HK-2 (cell line): ENCODE data around the gene OR52E8.

Experiments used
- DNase-seq: peaks from one replicate; pipeline ENCODE4 v3.0.0-alpha.2; 2018; ENCODE audit not compliant: unreplicated experiment

Gene OR52E8

DNA sequence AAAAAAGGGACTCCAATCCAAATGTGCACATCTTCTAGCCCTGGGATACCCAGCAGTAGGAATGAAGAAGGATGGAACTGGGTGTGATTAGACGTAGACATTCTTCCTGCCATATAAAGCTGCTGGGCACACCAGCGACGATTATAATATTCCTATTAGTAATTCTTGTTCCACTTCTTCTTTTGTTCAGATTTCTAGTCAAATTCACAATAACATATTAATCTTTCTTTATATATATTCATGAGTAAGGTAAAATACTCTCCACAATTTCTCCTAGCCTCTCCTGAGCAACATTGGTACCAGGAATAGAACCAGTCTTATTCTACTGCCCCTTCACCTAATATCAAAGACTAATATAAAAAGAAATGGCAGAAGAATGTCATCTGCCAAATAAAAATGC is at the start of gene OR52E8:
TSS of gene OR52E8 (minus strand) at position 101 of the 400 bp plus-strand sequence. CDS start at position 101, 0 bp downstream.
- DNase-seq: no peak

DNA sequence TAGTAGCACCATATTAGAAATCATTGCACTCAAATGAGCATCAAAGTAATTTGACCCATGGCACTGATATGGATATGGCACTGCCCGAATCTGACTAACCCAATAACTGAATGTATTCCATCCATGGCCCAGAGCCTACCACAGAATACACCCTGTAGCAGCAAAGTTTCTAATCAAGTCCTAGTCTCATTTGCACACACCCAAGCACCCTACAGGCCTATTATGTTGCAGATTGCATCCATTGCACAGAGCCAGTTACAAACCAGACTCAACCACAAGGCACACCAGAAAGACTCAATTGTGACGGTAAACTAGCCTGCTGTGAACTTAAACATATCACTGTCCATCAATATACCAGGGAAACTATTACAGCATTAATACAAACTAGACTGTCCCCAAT is 42.0 kb upstream of the OR52E8 start:
- no peak for DNase-seq

DNA sequence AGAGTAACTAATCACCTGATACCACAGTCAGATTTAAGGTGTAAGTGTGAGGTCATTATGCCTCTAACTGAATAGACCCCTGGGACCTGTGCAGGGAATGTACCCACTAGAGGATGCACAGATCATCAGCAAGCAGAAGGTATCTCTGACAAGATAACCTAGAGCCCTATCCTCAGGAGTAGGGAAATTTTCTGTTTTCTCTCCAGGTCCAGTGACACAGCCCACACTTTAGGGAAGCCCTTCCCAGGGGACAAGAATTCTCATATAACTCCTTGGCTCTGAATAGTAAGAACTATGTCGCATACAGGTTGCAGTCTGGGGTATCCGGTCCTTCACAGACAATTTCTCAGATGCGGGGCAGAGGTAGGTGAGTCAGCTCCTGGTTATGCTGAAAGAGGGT is 35.4 kb upstream of the OR52E8 start, which contains the start of gene OR52E5:
TSS of gene OR52E5 (plus strand) at position 301 of the 400 bp plus-strand sequence. CDS start 7,569 bp downstream, outside the sequence.
- no peak for DNase-seq

DNA sequence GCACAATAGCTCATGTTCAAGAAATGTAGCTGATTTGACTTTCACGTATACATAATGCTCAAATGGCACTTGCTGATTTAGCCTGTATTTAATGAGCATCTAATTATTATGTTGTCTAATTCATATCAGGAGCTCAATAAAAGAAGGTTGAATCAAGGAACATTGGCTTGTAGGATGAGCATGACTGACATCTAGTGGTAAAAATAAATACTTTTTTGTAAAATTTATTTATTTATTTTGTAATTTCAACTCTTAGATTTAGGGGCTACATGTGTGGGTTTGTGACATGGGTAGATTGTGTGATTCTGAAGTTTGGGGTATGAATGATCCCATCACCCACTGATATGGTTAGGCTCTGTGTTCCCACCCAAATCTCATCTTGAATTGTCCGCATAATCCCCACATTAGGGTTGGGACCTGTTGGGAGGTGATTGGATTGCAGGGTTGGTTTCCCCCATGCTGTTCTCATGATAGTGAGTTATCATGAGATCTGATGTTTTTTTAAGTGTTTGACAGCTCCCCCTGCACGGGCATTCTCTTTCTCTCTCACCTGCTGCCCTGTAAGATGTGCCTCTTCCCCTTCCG is 33.8 kb upstream of the OR52E8 start:
- DNase-seq: no peak

DNA sequence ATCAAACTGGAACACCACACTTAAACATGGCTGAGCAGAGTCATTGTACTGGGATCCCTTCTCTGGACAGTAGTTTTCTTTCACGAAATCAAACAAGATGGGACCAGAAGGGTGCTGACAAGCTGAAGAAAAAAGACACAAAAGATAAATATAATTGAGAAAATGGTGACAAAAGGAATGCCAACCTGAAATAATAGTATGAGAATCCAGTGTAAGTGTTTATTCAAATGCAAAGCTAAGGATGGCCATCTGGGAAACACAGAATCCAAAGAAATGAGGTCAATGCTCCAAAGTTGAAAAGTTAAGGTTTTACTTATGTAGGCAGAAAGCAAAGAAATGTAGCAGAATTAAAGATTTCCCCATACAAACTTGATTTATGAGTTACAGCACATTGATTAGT is 30.2 kb upstream of the OR52E8 start:
- no peak for DNase-seq

DNA sequence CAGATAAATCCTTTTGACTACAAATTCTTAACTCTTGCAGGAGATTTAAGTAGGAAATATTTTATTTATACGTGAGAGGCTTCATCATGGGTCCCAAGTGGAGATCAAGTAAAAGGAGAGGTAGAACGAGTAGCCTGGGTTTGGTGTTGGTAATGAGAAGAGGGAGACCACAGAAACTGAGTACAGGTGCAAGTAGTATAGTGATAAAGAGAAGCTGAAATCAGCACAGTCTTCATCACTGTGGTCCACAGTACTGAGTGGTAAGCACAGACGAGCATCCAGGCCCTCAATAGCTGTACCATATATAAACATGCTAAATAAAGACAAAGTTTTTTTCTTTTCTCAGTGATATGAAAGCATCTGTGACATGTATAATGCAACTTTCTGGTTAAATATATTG is 29.7 kb upstream of the OR52E8 start:
- DNase-seq: no peak

DNA sequence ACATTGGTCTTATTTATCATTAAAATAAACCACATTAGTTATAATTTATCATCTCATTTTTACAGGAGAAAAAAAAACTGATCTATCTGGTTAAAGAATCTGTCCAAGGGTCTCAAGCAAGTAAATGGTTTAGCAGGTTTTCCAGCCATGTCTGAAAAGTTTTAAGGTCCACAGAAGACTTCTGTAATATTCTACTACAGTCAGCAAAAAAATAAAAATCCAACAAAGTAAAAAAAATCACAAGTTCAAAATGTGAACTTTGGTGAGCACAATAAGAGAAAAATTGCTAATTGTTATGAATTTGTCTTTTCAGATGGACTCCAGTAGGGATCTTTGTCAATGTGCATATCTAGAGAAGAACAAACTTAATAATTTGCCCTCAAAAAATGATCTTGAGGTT is 24.3 kb upstream of the OR52E8 start:
- DNase-seq: no peak

DNA sequence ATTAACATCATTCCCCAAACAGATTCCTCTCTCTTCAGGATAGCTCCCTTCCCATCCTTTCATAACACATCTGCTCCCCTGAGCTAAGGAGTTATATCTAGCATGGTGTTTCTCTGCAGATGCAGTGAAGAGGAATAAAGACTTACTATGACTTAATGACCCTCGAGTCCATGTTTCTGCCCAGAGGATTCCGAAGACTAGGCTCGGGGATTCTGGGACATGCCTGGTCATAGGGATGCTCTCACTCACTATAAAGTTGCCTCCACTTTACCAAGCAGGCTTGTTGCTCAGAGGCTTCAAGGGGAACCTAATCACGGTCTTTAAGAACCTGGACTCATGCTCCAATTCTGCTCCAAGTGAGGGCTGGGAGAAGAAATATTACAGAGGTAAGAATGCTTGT is 22.8 kb upstream of the OR52E8 start, which contains the start of gene OR52E4:
TSS of gene OR52E4 (plus strand) at position 301 of the 400 bp plus-strand sequence. CDS start 3,664 bp downstream, outside the sequence.
- DNase-seq: no peak

DNA sequence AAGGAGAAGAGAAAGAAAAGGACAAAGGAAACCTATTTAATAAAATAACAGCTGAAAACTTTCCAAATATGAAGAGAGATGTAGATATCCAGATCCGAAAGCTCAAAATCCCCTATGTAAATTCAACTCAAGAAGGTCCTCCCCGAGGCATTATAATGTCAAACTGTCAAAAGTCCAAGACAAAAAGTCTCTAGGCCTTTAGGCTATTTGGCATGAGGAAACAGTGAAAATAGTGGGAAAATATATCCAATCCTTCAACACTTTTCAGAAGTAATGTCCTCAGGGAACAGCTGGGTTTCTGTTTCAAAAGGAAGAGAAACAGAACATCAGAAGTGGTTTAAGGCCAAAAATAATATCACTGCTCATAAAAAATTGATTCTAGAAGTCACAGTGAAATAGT is 21.1 kb upstream of the OR52E8 start:
- no peak for DNase-seq

DNA sequence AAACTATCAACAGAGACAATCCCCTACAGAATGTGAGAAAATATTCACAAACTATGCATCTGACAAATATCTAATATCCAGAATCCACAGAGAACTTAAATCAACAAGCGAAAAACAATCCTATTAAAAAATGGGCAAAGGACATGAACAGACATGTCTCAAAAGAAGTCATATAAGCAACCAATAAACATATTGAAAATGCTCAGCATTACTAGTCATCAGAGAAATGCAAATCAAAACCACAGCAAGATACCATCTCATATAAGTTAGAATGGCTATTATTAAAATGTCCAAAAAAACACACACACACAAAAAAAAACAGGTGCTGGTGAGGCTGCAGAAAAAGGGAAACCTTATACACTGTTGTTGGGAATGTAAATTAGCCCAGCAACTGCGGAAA is 8.3 kb upstream of the OR52E8 start:
- DNase-seq: no peak

DNA sequence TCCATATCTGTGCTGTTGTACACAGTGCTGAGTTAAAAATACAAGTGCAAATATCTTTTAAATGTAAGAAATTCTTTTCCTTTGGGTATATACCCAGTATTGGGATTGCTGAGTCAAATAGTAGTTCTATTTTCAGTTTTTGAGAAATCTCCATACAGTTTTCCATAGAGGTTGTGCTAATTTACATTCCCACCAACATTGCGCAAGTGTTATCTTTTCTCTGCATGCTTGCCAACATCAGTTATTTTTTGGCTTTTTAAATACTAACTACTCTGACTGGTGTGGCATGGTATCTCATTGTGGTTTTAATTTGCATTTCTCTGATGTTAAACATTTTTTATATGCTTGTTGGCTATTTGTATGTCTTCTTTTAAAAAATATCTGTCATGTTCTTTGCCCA is 6.5 kb downstream of the OR52E8 start:
- no peak for DNase-seq

DNA sequence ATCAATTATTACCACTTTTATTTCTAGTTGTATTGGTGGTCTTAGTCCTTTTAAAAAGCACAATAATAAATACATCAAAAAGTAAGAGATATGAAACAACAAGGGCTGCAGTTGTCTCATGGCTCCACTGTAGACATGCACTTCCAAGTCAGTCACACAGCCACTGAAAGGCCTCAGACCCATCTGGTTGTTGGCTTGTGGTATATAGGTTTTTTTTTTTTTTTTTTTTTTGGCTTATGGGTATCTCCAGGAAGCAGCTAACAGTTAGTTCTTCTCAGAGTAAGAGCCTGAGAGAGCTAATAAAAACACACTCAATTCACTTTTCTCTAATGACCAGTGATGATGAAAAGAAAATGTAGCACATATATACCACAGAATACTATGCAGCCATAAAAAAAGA is 9.8 kb downstream of the OR52E8 start:
- no peak for DNase-seq

DNA sequence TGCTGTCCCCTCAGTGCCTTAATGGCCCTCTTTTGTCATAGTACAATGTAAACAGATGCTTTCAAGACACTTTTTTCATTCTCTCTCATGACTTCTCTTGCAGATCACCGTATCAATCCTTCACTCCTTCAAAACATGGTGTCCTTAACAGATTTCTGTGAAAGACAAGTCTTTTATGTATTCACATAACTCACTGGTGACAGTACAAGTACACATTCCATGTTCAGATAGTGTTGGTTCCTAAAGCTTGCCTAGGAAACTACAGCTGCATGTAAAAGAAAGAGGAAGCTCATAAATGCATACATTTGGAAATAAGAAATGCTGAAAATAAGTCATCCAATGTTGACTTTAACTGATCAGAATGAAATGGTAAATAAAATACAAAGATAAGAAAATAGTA is 10.8 kb downstream of the OR52E8 start:
- no peak for DNase-seq

DNA sequence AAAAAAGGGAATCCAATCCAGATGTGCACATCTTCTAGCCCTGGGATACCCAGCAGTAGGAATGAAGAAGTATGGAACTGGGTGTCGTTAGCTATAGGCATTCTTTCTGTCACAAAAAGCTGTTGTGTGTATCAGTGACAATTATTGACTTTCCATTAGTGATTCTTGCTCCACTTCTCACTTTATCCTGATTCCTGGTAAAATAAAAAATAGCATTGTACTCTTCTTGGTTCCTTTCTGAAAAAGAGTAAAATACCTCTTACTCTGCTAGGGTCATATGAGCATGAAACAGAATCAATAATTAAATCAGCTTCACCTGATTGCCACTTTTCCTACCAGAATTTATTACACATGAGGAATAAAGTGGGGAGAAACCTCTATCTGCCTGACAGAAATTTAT is 15.7 kb downstream of the OR52E8 start, which contains the start of gene OR52E6:
TSS of gene OR52E6 (minus strand) at position 101 of the 400 bp plus-strand sequence. CDS start at position 101, 0 bp downstream.
- DNase-seq: no peak

DNA sequence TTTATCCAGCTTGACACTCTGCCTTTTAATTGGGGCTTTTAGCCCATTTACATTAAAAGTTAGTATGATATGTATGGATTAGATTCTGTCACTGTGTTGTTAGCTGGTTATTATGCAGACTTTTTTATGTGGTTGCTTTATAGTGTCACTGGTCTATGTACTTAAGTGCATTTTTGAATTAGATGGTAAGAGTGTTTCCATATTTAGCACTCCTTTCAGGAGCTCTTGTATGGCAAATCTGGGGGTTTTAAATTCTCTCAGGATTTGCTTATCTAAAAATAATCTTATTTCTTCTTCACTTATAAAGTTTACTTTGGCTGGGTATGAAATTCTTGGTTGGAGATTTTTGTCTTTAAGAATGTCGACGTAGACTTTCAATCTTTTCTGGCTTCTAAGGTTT is 19.8 kb downstream of the OR52E8 start:
- DNase-seq: no peak

DNA sequence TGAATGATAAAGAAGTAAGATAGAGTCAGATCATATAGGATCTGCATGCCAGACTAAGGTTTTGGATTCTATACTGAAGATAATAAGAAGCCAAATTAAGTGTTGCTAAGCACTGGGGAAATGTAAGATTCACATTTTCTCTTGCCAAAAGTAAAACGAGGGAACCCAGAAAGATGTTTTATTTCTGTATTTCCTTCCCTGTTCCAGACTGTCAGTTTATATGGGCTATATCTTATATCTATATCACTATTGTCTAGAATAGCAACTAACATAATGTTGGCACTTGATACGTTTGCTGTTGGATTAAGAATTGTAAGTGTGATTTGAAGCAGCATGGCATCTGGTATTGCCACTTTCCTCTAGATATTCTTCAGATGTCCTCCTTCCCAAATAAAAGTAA is 24.0 kb downstream of the OR52E8 start:
- no peak for DNase-seq

DNA sequence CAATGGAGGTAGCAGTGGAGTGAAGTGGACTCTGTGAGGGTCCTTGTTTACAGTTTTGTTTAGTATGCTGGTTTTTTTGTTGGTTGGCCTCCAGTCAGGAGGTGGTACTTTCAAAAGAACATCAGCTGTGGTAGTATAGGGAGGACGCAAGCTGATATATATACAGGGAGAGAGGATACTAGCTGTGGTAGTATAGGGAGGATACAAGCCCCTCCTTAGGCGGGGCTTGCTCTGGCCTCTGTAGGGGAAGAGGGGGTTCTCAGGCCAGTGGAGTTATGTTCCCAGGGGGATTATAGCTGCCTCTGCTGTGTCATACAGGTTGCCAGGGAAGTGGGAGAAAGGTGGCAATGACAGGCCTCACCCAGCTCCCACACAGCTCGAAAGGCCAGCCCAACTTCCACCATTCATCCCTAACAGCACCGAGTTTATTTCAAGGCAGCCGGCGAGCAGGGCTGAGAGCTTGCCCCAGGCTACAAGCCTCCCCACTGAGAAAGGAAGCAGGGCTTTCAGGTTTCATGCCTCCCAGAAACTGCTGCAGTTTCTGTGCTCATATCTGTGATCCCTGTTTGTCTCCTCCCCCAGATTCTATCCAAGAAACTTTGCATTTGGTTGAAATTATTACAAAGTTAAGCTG is 26.2 kb downstream of the OR52E8 start:
- DNase-seq: no peak

DNA sequence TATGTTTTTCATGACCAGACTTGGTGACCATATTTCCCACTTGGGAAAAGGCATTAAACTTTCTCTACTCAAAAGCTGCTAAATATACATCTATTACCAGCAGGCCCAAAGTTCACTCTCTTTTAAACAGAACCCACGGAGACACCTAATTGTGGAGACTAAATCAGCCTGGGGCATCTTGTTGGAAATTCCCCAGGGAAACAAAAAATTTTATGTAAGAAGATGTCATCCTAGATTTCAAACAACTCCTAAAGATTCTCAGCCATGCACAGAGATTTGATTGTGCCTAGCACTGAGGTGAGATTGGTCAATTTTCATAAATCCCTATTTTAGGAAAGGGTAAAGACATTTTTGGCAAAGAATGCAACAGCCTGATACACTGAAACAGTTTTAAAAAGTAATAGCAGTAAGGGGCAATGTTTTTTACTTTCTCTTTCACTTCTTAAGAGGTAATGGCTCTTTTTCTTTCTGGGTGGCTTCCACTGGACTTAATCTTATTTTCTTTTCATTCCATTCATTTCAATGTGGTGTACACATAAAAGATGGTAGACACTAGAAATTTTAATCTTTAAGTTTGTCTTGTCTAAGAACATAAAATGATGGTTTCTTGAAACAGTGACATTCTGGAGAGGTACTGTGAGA is 39.1 kb downstream of the OR52E8 start:
- DNase-seq: no peak

DNA sequence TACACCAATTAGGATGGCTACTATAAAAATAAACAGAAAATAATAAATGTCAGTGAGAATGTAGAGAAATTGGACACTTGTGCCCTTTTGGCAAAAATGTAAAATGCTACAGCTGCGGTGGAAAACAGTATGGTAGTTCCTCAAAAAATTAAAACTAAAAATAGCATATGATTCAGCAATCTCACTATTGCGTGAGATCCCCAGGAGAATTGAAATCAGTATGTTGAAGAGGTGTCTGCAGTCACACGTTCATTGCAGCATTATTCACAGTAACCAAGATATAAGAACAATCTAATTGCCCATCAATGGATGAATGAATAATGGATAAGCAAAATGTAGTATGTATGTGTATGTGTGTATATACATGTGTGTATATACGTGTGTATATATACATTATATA is 42.0 kb downstream of the OR52E8 start:
- DNase-seq: no peak

DNA sequence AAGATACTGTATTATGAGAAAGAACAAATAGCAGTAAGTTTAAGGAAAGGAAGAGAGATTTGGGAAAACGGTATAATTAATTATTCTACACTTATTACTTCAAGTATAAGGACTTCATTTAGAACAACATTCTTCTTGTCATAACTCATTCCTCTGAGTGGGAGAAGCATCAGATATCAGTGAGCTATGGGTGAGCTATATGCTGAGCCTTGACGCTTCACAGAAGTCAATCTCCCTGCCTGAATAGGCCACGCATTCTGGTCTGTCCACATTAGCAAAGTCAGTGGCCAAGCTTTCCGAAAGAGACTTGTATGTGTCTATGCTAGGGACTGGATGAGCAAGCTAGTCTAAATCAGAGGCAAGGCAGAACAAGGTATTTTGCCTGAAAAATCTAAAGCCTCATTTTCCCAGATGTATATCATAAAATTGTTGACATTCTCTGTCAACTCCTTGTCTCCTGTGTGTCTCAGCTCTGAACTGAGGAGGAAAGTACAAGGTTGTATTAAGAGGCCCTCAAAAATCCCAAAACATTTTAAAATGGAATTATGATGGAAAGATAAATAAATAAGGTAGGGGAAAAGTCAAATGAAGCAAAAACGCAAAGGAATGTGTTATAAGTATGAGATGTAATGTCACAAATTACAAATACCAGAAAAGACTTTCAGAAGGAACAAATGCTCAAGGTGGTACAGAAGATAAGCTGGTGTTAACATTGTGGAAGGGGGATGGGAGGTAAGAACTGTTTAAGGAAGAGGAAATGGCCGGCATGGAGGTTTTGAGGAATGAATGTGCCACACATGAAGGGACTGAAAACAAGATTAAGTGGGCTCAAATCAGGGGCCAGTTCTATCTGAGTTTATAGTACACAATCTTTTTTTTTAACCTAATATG is 47.3 kb downstream of the OR52E8 start:
- DNase-seq: no peak

DNA sequence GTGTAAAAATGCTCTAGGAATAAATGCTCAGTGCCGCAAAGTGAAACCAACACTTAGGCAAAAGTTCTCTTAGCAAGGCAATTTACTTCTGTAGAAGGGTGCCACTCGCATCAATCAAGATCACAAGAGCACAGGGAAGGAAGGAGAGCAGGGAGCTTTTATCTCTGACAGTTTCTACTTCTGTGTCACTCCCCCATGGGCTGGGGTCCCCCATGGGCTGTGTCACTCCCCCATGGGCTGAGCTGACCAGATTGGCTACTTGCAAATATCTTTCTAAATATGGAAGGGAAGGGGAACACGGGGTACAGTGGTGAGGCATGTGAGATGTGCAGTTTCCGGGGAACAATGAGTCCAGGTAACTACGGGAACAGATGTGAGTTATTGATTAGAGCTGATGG is 48.4 kb downstream of the OR52E8 start:
- DNase-seq: no peak

DNA sequence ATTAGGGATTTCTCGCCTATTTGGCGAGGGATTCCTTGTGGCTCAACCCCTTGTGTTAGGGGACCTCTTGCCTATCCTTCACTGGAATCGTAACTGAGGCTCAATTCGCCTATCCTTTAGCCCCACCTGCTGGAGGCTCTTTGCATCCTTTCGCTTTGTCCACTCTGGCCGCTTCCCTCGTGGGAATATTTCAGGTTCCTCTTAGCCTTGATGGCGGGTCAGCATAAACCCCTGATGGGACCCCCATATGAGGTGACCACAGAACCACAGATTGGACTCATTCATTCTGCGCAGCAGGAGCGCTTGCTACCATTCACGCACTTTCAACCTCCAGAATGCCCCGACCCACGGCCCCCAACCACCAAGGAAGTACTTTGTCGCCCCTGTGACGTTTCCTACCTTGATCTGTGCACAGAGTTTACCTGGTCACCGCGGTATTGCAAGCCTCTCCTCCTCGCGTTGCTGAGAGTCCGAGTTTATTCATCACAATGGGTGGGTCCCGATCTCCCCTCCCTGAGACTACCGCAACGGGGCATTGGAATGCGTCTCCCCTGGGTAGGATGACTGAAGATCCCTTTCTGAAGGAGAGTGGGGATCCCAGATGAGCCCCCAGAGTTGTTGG is 48.9 kb downstream of the OR52E8 start, which contains the start of gene OR52N2:
TSS of gene OR52N2 (plus strand) at position 425 of the 622 bp plus-strand sequence. CDS start 11,412 bp downstream, outside the sequence.
- DNase-seq: peak; percentile 34
